Measurements from ENCODE around the gene PURA. TPM values are rescaled to one million over a fixed set of nuclear protein-coding genes. Genes with fewer than 3 reads are reported as not detected.
A peak's percentile ranks its signal among the peaks of the same experiment; 100 is the strongest.

The PURA gene
- total and polyA plus RNA-seq, 4 donors = 2.8 to 14.7 (median 5.6) TPM

GRCh38 chr5:140141241-140141640 is 27.3 kb downstream of the PURA start:
- Histone ChIP-seq H3K4me1 (ENCODE audit: control insufficient read depth in 4 of 4, insufficient read depth in 4 of 4, low read length in 3 of 4) (peaks cover 14 to 40% (median 24%) of the 10 kb centered on the region in 4 donors), H3K9me3 (ENCODE audit: control insufficient read depth in 4 of 4, low read length in 3 of 4) (no peaks in the 10 kb centered on the region), H3K4me3 (ENCODE audit: low read depth in 1 of 3, low read length in 3 of 3) (no peak overlapping the region), H3K27me3 (ENCODE audit: control insufficient read depth in 4 of 4, insufficient read depth in 4 of 4, low read length in 3 of 4) (no peaks in the 10 kb centered on the region), H3K9ac (ENCODE audit: low read depth in 1 of 2, low read length in 2 of 2) (no peak overlapping the region), H3K36me3 (ENCODE audit: control insufficient read depth in 4 of 4, insufficient read depth in 3 of 4, low read depth in 1 of 4, low read length in 3 of 4) (no peaks in the 10 kb centered on the region), H3K27ac (ENCODE audit: low read depth in 1 of 2, low read length in 2 of 2) (no peak overlapping the region)
- TF ChIP-seq RXRA (IDR thresholded peaks at IDR 0.05) (peak in 1 of 2 donors; percentile 6), HNF4A (conservative IDR thresholded peaks at IDR 0.05) (peak; percentile 46), ZBTB33 (IDR thresholded peaks at IDR 0.05) (no peak)
- DNase-seq (ENCODE audit: low spot score) = no peak

GRCh38 chr5:140142246-140142645 is 28.3 kb downstream of the PURA start:
- 90% methylated on average over 5 of the region's 5 CpGs for WGBS
- no peak for DNase-seq (ENCODE audit: low spot score)
- no peak overlapping the region for H3K27ac ChIP-seq (ENCODE audit: low read depth in 1 of 2, low read length in 2 of 2)

GRCh38 chr5:140142856-140143255 is 28.9 kb downstream of the PURA start:
- Histone ChIP-seq H3K27me3 (ENCODE audit: control insufficient read depth in 4 of 4, insufficient read depth in 4 of 4, low read length in 3 of 4) (no peaks in the 10 kb centered on the region), H3K4me3 (ENCODE audit: low read depth in 1 of 3, low read length in 3 of 3) (no peak overlapping the region), H3K9me3 (ENCODE audit: control insufficient read depth in 4 of 4, low read length in 3 of 4) (no peaks in the 10 kb centered on the region), H3K36me3 (ENCODE audit: control insufficient read depth in 4 of 4, insufficient read depth in 3 of 4, low read depth in 1 of 4, low read length in 3 of 4) (no peaks in the 10 kb centered on the region), H3K27ac (ENCODE audit: low read depth in 1 of 2, low read length in 2 of 2) (no peak overlapping the region), H3K4me1 (ENCODE audit: control insufficient read depth in 4 of 4, insufficient read depth in 4 of 4, low read length in 3 of 4) (peaks cover 17 to 42% (median 28%) of the 10 kb centered on the region in 4 donors), H3K9ac (ENCODE audit: low read depth in 1 of 2, low read length in 2 of 2) (no peak overlapping the region)
- 65% methylated on average over 7 of the region's 7 CpGs for WGBS
- DNase-seq (ENCODE audit: low spot score) = no peak
- TF ChIP-seq YY1 (IDR thresholded peaks at IDR 0.05) (no peak), RXRA (IDR thresholded peaks at IDR 0.05) (peak in 1 of 2 donors; percentile 56), JUND (IDR thresholded peaks at IDR 0.05) (peak in 1 of 2 donors; percentile 25), FOXA2 (IDR thresholded peaks at IDR 0.05) (no peak), TAF1 (conservative IDR thresholded peaks at IDR 0.05) (no peak), ZBTB33 (IDR thresholded peaks at IDR 0.05) (no peak), HNF4A (conservative IDR thresholded peaks at IDR 0.05) (peak; percentile 74 to 82), REST (IDR thresholded peaks at IDR 0.05) (no peak), RAD21 (IDR thresholded peaks at IDR 0.05) (no peak), FOXA1 (IDR thresholded peaks at IDR 0.05) (no peak), ATF3 (IDR thresholded peaks at IDR 0.05) (no peak), GABPA (IDR thresholded peaks at IDR 0.05 in 1 of 2, conservative IDR thresholded peaks at IDR 0.05 in 1 of 2) (no peak), MAX (IDR thresholded peaks at IDR 0.05) (no peak), NR2F2 (IDR thresholded peaks at IDR 0.05) (no peak), EGR1 (IDR thresholded peaks at IDR 0.05; ENCODE audit: low read depth in 2 of 2) (no peak), CTCF (IDR thresholded peaks at IDR 0.05; ENCODE audit: low read depth, low read length, missing input control) (no peak)

More at GRCh38 chr5:140142246-140142645, 28.3 kb downstream of the PURA start:
- H3K4me3 ChIP-seq (ENCODE audit: low read depth in 1 of 3, low read length in 3 of 3) = no peak overlapping the region
- H3K36me3 ChIP-seq (ENCODE audit: control insufficient read depth in 4 of 4, insufficient read depth in 3 of 4, low read depth in 1 of 4, low read length in 3 of 4) = no peaks in the 10 kb centered on the region
- no peak overlapping the region for H3K9ac ChIP-seq (ENCODE audit: low read depth in 1 of 2, low read length in 2 of 2)
- peaks cover 17 to 42% (median 28%) of the 10 kb centered on the region in 4 donors for H3K4me1 ChIP-seq (ENCODE audit: control insufficient read depth in 4 of 4, insufficient read depth in 4 of 4, low read length in 3 of 4)
- no peaks in the 10 kb centered on the region for H3K9me3 ChIP-seq (ENCODE audit: control insufficient read depth in 4 of 4, low read length in 3 of 4)
- H3K27me3 ChIP-seq (ENCODE audit: control insufficient read depth in 4 of 4, insufficient read depth in 4 of 4, low read length in 3 of 4) = no peaks in the 10 kb centered on the region
- no peak for TF ChIP-seq FOXA2 (IDR thresholded peaks at IDR 0.05)

All from liver (tissue), 9 donors.